HG03135 (cell line): Measurements from ENCODE around the gene ARHGEF40.
A peak's percentile ranks its signal among the peaks of the same experiment; 100 is the strongest.

Experiments used
- ATAC-seq: cut with Tn5 transposase; IDR thresholded peaks from one replicate; pipeline ENCODE4 v1.9.1; 2021; ENCODE audit warnings: mild to moderate bottlenecking, moderate library complexity; ENCODE audit not compliant: unreplicated experiment

ARHGEF40 gene

GRCh38 chr14:21058903-21059302 is 11.2 kb upstream of the ARHGEF40 start:
- ATAC-seq = no peak

GRCh38 chr14:21059842-21060613 is 10.1 kb upstream of the ARHGEF40 start:
- ATAC-seq = no peak

GRCh38 chr14:21060614-21061346 is 9.3 kb upstream of the ARHGEF40 start:
- ATAC-seq = no peak

GRCh38 chr14:21061347-21061668 is 8.8 kb upstream of the ARHGEF40 start:
- ATAC-seq = no peak

DNA sequence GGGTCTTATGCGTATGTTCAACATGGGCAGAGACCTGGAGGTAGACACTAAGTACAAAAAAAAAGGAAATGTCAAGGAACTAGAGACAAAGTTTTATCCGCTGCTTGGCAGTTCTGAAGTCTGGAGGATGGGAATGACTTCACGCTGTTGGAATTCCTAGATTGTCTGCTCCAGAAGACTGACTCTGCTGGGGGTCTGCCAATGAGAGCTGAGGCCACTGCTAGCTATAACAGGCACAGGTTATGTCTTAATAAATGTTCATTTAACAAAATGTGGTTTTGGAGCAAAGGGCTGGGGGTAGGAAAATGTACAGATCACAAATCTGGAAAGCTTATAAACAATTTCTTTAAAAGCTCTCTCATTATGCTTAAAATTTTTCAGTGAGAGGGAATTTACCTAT is 6.6 kb upstream of the ARHGEF40 start:
- ATAC-seq = no peak

- ATAC-seq = no peak
Observed at GRCh38 chr14:21066882-21067502, 3.1 kb upstream of the ARHGEF40 start.

DNA sequence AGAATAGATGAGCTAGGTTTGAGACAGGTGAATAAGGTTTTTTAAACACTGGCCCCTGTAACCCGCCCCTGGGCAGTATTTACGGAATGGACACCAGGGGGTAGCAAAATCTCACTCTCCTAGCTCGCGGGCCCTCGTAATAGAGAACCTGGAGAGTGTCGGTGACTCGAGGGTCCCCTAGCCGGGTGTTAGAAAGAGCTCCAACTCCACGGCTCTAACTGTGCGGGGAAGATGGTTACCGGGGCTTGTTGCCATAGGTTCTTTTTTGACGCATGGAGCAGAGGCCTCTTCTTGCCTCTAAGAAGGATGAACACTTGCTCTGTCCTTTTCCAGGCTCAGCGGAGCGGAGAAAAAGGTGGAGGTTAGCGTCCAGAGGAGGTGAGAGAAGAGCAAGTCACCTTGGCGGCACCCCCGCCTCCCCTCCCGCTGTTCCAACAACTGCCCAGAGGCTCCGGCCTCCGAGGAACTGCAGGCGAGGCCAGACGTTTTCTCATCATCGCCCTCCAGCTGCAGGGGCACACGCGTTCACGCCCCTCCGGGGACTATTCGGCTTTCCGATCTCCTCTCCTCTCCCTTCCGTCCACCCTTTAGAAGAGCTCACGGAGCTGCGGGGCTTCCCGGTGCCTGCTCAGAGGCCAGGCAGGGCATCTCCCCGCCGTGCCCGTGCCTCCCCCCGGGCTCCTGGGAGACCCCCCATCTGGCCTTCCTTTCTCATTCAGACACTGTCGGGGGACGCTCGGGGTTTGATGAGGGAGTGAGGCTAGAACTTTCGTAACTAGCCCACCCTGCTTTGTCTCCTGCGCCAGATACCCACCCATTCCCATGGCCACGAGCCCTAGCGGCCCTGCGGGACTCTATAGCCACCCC is 1.4 kb upstream of the ARHGEF40 start:
- no peak for ATAC-seq

GRCh38 chr14:21069388-21070082 is 569 bp upstream of the ARHGEF40 start:
- no peak for ATAC-seq

DNA sequence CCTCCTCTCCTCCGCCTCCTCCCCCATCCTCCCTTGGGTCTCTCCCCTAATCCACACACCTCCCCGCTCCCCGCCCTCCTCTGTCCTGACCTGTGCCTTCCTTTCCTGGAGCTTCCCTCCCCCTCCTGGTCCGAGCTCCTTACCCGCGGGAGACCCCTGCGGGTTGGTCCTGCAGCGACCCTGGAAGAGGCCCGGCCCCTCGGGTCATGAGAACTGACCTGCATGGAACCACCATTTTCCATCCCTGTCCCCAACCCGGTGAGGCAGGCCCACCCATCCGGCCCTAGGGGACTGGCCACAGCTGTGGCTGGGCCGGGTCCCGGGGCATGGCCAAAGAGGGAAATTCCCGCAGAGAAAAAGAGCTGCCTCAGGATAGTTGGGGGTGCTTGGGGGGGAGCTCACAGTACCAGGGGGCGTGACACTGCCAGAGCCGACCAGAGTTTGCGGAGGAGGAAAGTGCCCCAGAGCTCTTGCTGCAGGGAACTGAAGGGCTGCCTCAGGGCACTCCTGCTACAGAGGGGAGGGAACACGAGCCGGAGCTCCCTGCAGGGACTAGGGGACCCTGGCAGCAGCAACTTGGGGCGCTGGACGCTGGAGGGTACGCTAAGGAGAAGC is 613 bp downstream of the ARHGEF40 start:
- ATAC-seq = peak; percentile 27

- peak; percentile 64 for ATAC-seq
Observed at GRCh38 chr14:21071225-21072030, 1.3 kb downstream of the ARHGEF40 start.

DNA sequence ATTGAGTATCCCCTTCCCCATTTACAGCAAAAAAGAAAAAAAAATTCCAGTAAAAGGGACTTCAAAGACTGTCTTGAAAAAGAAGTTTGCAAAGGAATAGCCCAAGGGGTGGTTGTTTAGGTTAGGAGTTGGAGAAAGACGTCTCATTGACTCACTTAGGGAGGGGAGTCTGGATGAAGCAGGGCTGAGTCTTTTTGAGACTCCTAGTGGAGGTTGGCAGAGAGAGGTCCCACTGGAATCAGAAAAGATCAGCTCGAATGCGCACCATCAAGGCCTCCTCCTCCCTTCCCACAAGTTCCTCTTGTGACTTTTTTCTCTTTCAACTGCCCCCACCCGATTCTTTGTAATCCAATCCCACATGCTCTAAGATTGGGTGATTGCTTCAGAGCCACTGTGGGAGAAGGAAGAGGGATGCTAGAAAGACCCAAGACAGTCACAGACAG is 1.9 kb downstream of the ARHGEF40 start:
- no peak for ATAC-seq

DNA sequence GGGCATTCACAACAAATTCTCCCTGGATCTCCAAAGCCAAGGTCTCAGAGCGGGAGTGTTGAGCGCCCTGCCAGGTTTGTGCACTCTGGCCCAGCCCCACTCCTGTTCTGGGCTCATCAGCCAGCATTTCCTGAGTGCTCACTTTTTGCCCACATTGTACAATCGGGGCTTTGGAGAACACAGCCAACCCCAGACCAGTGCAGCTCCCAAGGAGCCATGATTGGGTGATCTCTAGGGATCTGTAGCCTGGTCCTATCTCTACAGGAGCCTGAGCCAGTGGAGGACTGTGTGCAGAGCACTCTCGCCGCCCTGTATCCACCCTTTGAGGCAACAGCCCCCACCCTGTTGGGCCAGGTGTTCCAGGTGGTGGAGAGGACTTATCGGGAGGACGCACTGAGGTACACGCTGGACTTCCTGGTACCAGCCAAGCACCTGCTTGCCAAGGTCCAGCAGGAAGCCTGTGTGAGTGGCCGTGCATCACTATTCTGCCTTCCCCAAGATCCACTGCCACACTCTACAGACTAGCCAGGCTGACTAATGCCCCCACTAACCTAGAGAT is 2.8 kb downstream of the ARHGEF40 start:
- no peak for ATAC-seq

DNA sequence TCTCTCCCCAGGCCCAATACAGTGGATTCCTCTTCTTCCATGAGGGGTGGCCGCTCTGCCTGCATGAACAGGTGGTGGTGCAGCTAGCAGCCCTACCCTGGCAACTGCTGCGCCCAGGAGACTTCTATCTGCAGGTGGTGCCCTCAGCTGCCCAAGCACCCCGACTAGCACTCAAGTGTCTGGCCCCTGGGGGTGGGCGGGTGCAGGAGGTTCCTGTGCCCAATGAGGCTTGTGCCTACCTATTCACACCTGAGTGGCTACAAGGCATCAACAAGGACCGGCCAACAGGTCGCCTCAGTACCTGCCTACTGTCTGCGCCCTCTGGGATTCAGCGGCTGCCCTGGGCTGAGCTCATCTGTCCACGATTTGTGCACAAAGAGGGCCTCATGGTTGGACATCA is 3.8 kb downstream of the ARHGEF40 start:
- ATAC-seq = no peak

DNA sequence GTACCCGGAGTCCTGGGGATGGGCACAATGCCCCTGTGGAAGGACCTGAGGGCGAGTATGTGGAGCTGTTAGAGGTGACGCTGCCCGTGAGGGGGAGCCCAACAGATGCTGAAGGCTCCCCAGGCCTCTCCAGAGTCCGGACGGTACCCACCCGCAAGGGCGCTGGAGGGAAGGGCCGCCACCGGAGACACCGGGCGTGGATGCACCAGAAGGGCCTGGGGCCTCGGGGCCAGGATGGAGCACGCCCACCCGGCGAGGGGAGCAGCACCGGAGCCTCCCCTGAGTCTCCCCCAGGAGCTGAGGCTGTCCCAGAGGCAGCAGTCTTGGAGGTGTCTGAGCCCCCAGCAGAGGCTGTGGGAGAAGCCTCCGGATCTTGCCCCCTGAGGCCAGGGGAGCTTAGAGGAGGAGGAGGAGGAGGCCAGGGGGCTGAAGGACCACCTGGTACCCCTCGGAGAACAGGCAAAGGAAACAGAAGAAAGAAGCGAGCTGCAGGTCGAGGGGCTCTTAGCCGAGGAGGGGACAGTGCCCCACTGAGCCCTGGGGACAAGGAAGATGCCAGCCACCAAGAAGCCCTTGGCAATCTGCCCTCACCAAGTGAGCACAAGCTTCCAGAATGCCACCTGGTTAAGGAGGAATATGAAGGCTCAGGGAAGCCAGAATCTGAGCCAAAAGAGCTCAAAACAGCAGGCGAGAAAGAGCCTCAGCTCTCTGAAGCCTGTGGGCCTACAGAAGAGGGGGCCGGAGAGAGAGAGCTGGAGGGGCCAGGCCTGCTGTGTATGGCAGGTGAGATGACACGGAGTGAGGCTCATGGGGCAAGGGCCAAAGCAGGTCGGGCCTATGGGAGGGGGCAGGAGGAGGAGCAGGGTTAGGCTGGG is 4.5 kb downstream of the ARHGEF40 start:
- ATAC-seq = no peak

DNA sequence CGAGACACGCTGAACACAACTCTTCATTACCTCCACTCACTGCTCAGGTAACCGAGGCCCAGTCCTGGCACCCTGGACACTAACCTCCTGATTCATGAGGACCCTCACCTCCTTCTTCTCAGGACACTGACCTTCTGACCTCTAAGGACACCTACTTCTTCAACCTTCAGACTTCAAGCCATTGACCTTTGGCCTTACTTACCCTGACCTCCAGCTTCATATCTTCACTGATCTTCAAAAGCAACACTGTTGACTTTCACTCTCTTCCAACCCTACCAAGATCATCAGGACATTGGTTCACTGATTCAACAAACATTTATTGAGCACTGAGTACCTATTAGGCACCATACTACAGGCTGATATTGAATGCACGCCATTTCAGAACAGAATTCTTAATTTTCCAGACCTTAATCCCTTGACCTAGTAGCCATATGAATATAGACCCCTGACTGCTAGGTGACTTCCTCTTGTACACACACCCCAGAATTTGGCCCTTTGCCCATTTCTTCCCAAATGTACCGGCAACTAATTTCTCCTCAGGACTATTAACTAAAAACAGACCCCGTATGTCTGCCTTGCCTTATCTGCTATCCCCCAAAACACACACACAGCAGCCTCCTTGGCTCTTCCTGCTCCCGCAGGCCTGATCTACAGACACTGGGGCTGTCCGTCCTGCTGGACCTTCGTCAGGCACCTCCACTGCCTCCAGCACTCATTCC is 5.8 kb downstream of the ARHGEF40 start:
- ATAC-seq = no peak

DNA sequence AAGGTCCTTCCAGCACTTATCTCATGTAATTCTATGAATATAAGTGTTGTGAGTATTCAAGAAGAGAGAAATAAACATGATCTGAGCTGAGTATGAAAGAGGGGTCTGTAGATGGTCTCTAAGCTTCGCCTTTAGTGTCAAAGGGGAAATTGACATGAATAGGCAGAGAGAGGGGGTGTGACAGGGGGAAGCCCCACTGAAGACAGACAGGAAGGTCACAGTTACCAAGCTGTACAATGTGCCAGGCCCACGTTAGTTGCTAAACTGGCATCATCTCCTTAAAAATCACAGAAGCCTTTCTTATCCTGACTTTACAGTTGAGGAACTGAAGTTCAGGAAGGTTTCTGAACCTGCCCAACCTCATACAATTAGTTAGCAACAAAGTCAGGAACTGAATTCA is 7.6 kb downstream of the ARHGEF40 start:
- ATAC-seq = no peak

GRCh38 chr14:21078287-21078686 is 8.2 kb downstream of the ARHGEF40 start:
- no peak for ATAC-seq
